Stimulated activated CD8-positive, alpha-beta memory T cell treated with anti-CD3 and anti-CD28 coated beads, Interleukin-4, amount 100 ng/mL, for 48 hours (primary cell): ENCODE measurements around the gene PHF13.
"Not testable (repeated sequence)": the region's sequence is repeated elsewhere in the genome, so short reads cannot be mapped to it uniquely, and the experiment has no call there.

Source experiments
- DNase-seq: peaks from one replicate; pipeline ENCODE4 v3.0.0-alpha.2; 2020

The PHF13 gene

GRCh38 chr1:6632588-6633514 lies 19.3 kb downstream of the PHF13 start:
- no peak for DNase-seq

- peak; percentile 63 for DNase-seq
Measured at GRCh38 chr1:6634371-6635052, 21.0 kb downstream of the PHF13 start.

GRCh38 chr1:6635161-6635909 lies 21.8 kb downstream of the PHF13 start:
- DNase-seq = no peak

GRCh38 chr1:6635910-6636760 lies 22.6 kb downstream of the PHF13 start:
- no peak for DNase-seq

- DNase-seq = not testable (repeated sequence)
Measured at GRCh38 chr1:6636778-6637177, 23.2 kb downstream of the PHF13 start.

GRCh38 chr1:6637770-6638169 lies 24.2 kb downstream of the PHF13 start:
- DNase-seq = no peak

- DNase-seq = no peak
Measured at GRCh38 chr1:6638226-6638625, 24.7 kb downstream of the PHF13 start.

GRCh38 chr1:6640867-6641266 lies 27.3 kb downstream of the PHF13 start:
- DNase-seq = not testable (repeated sequence)

GRCh38 chr1:6645018-6645417 lies 31.5 kb downstream of the PHF13 start:
- DNase-seq = no peak

- no peak for DNase-seq
Measured at GRCh38 chr1:6646499-6647148, 33.1 kb downstream of the PHF13 start.

GRCh38 chr1:6648556-6648955 lies 35.0 kb downstream of the PHF13 start:
- no peak for DNase-seq

GRCh38 chr1:6651909-6652308 lies 38.4 kb downstream of the PHF13 start:
- DNase-seq = no peak

- DNase-seq = no peak
Measured at GRCh38 chr1:6652986-6653385, 39.5 kb downstream of the PHF13 start.

GRCh38 chr1:6653436-6654290 lies 40.1 kb downstream of the PHF13 start:
- no peak for DNase-seq

GRCh38 chr1:6657138-6657537 lies 43.6 kb downstream of the PHF13 start:
- DNase-seq = no peak

- DNase-seq = no peak
Measured at GRCh38 chr1:6658359-6659060, 45.0 kb downstream of the PHF13 start.

- DNase-seq = no peak
Measured at GRCh38 chr1:6660415-6661049, 47.0 kb downstream of the PHF13 start.

GRCh38 chr1:6662468-6662867 lies 48.9 kb downstream of the PHF13 start:
- DNase-seq = not testable (repeated sequence)

- no peak for DNase-seq
Measured at GRCh38 chr1:6666696-6667095, 53.2 kb downstream of the PHF13 start.

GRCh38 chr1:6667139-6667538 lies 53.6 kb downstream of the PHF13 start:
- DNase-seq = no peak
